ENCODE results near the gene HDLBP. TPM values are rescaled to one million over a fixed set of nuclear protein-coding genes. Genes with fewer than 3 reads are reported as not detected.
"Not testable (repeated sequence)": the region's sequence is repeated elsewhere in the genome, so short reads cannot be mapped to it uniquely, and the experiment has no call there.

HDLBP gene
- total RNA-seq, 1 donor from 2014 or later = 373 TPM

DNA sequence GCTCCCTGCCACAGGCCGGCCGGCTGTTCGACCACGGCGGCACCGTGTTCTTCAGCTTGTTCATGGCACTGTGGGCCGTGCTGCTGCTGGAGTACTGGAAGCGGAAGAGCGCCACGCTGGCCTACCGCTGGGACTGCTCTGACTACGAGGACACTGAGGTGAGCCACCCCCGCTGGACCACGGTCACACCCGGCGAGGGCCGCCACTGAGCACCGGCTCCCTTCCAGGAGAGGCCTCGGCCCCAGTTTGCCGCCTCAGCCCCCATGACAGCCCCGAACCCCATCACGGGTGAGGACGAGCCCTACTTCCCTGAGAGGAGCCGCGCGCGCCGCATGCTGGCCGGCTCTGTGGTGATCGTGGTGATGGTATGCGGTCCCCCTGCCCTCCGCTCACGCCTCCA is 106.2 kb downstream of the HDLBP start:
- DNase-seq (no peak), ATAC-seq (ENCODE audit: poor library complexity) (no peak)
- intact Hi-C loops (cut with DNase I) = no loop called here

GRCh38 chr2:241208058-241208457 is 107.4 kb downstream of the HDLBP start:
- intact Hi-C loops (cut with DNase I) = no loop called here
- DNase-seq = no peak

GRCh38 chr2:241207641-241208040 is 107.8 kb downstream of the HDLBP start:
- no peak for ATAC-seq (ENCODE audit: poor library complexity)
- intact Hi-C loops (cut with DNase I) = no loop called here
- no peak for DNase-seq

More at GRCh38 chr2:241208058-241208457, 107.4 kb downstream of the HDLBP start:
- ATAC-seq (ENCODE audit: poor library complexity) = no peak

DNA sequence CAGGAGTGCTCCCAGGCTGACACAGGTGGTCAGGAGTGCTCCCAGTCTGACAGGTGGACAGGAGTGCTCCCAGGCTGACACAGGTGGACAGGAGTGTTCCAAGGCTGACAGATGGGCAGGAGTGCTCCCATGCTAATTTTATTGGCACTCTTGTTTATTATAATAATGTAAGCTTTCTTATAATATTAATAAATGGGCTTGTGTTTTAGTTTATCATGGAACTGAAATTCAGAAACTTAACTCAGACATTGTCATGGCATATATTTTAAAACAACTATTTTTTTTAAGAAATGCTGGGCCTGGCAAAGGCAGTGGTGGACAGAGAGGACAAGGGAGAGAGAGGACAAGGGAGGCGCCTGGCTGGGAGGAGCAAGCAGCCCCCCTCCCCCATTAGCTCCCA is 108.3 kb downstream of the HDLBP start:
- DNase-seq = no peak
- no peak for ATAC-seq (ENCODE audit: poor library complexity)
- intact Hi-C loops (cut with DNase I) = no loop called here

- intact Hi-C loops (cut with DNase I) = no loop called here
- ATAC-seq (ENCODE audit: poor library complexity) = no peak
- DNase-seq = no peak
These were observed 110.4 kb downstream of the HDLBP start for GRCh38 chr2:241205086-241205485.

DNA sequence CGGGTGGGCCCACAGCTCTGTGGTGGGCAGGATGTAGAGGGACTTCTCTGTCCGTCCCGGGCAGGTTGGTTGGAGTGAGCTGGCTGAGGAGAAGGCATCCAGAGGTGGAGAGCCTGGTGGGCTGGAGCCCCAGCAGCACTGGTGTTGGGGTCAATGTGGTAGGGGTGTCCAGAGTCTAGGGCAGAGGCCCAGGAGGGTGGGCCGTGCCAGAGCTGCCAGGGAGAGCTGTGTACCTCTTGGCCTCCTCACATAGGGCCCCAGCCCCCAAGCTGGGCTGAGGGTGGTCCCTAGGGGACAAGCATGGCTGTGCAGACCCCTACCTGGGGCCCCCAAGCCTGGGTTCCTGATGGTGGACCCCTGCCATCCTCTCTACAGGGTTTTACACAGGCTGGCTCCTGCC is 111.0 kb downstream of the HDLBP start:
- no peak for DNase-seq
- no peak for ATAC-seq (ENCODE audit: poor library complexity)
- intact Hi-C loops (cut with DNase I) = no loop called here

- intact Hi-C loops (cut with DNase I) = no loop called here
- DNase-seq = no peak
These were observed 111.5 kb downstream of the HDLBP start for GRCh38 chr2:241204010-241204384.

DNA sequence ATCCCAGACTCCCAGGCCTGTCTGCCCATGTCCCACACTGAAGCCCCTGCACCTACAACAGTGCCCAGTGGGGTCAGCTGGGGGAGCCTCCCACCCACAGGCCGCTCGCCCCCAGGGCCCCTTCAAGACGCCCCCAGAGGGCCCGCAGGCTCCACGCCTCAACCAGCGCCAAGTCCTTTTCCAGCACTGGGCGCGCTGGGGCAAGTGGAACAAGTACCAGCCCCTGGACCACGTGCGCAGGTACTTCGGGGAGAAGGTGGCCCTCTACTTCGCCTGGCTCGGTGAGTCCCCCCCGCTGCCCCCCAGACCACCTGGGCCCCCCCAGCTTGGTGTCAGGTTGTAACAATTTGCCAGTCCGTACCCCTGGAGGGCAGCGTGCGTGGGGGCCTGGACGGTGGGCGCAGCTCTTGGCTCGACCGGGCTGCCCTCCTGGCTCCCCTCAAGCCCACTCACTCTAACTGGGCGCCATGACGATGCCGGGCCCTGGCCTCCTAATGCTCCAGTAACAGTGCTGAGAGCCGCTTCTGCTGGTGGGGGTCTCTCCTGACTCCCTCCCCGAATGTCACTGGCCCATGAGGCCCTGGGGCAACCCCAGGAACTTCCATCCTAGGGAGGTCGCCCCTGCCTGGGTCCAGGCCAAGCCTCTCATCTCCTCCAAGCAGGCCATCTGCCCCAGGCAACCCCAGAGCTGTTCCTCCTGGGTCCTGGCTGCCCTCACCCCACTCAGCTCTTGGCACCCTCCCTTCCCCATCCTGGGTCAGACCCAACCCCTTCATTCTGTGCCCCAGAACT is 112.1 kb downstream of the HDLBP start:
- intact Hi-C loops (cut with DNase I) = no loop called here
- no peak for DNase-seq
- no peak for ATAC-seq (ENCODE audit: poor library complexity)

More at GRCh38 chr2:241204010-241204384, 111.5 kb downstream of the HDLBP start:
- ATAC-seq (ENCODE audit: poor library complexity) = no peak

- ATAC-seq (ENCODE audit: poor library complexity) (no peak), DNase-seq (no peak)
- intact Hi-C loops (cut with DNase I) = no loop called here
These were observed 112.8 kb downstream of the HDLBP start for GRCh38 chr2:241202681-241203080.

DNA sequence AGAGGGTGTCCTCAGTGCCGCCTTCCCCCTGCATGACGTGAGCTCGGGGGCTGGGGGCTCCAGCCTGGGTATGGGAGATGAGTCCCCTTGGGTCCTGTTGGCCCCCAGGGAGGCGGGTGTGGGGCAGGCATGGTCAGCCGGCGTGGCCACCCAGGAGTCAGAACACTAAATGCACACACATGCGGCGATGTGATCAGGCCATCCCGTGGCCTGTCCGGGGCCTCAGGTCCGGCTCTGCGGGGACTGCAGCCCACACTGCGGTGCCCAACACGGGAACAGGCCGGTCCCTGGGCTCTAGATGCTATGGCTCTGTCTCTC is 113.2 kb downstream of the HDLBP start:
- intact Hi-C loops (cut with DNase I) = no loop called here
- ATAC-seq (ENCODE audit: poor library complexity) (no peak), DNase-seq (no peak)

- no peak for ATAC-seq (ENCODE audit: poor library complexity)
- no peak for DNase-seq
These were observed 113.8 kb downstream of the HDLBP start for GRCh38 chr2:241201445-241202267.

DNA sequence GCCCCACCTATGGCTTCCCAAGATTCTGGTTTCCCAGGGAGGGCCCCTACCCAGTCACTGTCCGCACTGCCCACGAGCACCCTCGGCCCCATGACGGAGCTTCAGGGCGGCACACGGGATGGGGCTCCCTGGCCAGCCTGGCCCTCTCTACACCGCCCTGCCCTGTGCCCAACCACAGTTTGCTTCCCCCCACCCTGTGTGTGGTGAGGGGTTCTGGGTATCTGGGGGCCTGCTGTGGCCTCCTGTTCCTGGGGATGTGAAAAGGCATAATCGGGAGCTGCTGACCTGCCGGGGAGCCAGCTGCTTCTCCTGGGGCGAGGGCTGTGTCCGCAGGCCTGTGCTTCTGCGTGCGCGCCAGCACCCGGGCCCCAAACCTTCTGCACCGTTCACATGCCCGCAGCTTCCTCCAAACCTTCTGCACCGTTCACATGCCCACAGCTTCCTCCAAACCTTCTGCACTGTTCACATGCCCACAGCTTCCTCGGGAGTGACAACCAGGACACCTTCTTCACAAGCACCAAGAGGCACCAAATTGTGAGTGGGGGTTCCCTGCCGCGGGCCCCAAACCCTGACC is 114.6 kb downstream of the HDLBP start:
- no peak for DNase-seq
- intact Hi-C loops (cut with DNase I) = no loop called here
- no peak for ATAC-seq (ENCODE audit: poor library complexity)

More at GRCh38 chr2:241201445-241202267, 113.8 kb downstream of the HDLBP start:
- intact Hi-C loops (cut with DNase I) = no loop called here

DNA sequence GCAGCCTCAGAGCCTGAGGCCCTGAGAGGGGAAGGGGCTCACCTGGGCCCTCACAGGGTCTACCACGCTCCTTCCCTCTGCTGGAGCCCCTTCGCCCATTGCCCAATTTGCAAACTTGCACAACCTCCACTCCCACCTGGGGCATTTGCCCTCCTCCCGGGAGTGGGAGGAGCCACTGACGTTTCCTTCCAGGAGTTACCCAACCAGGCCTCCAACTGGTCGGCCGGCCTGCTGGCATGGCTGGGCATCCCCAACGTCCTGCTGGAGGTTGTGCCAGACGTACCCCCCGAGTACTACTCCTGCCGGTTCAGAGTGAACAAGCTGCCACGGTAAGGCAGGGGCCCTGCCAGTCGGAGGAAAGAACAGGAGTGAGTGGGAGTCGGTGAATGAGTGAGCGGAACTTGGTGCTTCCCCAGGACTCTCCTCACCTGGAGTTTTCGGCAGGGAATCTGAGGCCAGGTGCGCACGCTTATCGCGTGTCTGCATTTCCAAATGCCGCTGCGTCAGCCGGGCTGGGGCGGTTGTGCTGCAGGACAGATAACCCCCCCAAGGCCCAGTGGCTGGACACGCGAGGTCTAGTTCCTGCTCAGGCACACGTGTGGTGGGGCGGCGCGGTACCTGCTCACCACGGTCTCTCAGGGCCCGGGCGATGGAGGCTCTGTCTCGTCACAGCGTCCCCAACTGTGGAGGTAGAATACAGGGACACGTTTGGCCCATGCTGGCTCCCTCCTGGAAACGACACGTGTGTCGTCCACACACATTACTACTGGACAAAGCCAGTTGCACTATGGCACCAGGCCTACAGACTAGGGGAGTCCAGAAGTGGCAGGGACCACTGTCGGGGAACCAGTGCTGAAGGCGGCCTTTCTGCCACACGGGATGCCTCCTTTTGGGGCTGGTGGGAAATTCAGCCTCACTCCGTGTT is 115.3 kb downstream of the HDLBP start:
- DNase-seq = no peak
- no peak for ATAC-seq (ENCODE audit: poor library complexity)
- intact Hi-C loops (cut with DNase I) = no loop called here

DNA sequence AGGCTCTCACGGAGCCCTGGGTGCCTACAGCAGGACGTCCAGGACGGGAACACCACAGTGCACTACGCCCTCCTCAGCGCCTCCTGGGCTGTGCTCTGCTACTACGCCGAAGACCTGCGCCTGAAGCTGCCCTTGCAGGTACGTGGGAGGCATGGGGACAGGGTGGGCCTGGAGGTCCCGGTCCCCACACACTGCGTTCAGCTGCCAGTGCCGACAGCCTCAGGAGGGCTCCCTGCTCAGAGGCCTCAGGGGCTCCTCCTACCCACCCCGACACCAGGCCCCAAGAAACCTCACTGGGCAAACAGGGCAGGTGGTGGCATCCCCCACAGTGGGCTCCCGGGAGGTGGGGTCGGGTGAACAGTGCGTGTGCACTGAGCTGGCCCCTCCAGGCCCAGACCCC is 116.2 kb downstream of the HDLBP start:
- no peak for ATAC-seq (ENCODE audit: poor library complexity)
- intact Hi-C loops (cut with DNase I) = no loop called here
- DNase-seq = no peak

- ATAC-seq (ENCODE audit: poor library complexity) = no peak
- intact Hi-C loops (cut with DNase I) = no loop called here
- peak; percentile 26 for DNase-seq
These were observed 116.8 kb downstream of the HDLBP start for GRCh38 chr2:241198381-241199279.

- intact Hi-C loops (cut with DNase I) = no loop called here
- DNase-seq (peak; percentile 13), ATAC-seq (ENCODE audit: poor library complexity) (no peak)
These were observed 117.5 kb downstream of the HDLBP start for GRCh38 chr2:241197947-241198346.

- peak; percentile 2 for DNase-seq
- ATAC-seq (ENCODE audit: poor library complexity); intact Hi-C loops (cut with DNase I): not testable (repeated sequence)
These were observed 118.2 kb downstream of the HDLBP start for GRCh38 chr2:241197246-241197645.
